ENCODE measurements around the gene SHB. TPM values are rescaled to one million over a fixed set of nuclear protein-coding genes. Genes with fewer than 3 reads are reported as not detected.
A peak's percentile ranks its signal among the peaks of the same experiment; 100 is the strongest.

SHB gene
- polyA plus RNA-seq, 2 of the 4 experiments (the other 2 are of a cell fraction): 15.4 to 22.0 TPM

GRCh38 chr9:38110476-38110875 lies 41.4 kb upstream of the SHB start (continued):
- TF ChIP-seq HOXB5 (CRISPR knock-in tag; IDR thresholded peaks at IDR 0.05) (no peak), CBX2 (IDR thresholded peaks at IDR 0.05; ENCODE audit: borderline replicate concordance, low read depth) (no peak), JUNB (IDR thresholded peaks at IDR 0.05) (no peak)

- Histone ChIP-seq H3K4me3 (no peak overlapping the region), H3K4me1 (no peaks in the 10 kb centered on the region), H3K4me2 (no peak overlapping the region), H3K27ac (no peak overlapping the region), H3K9me3 (peaks cover 11% of the 10 kb centered on the region; the same call in 1 of the 3 replicates)
- no peak for TF ChIP-seq CHD2 (IDR thresholded peaks at IDR 0.05; ENCODE audit: low read length, partially characterized antibody)
- TF ChIP-seq ESRRA (IDR thresholded peaks at IDR 0.05; ENCODE audit: borderline replicate concordance, low read length): no peak
- TF ChIP-seq REST (IDR thresholded peaks at IDR 0.05): no peak
- TF ChIP-seq HDAC2 (IDR thresholded peaks at IDR 0.05): no peak
- no peak for TF ChIP-seq RARB (CRISPR knock-in tag; IDR thresholded peaks at IDR 0.05)
- no peak for TF ChIP-seq EP300 (IDR thresholded peaks at IDR 0.05)
- ATAC-seq (no peak), FAIRE-seq (no peak), DNase-seq (ENCODE audit: low read depth in 1 of 2, low spot score in 1 of 2) (no peak)
- POLR2A ChIA-PET: no interaction called here
- CTCF ChIA-PET: interaction anchor here (1.5 to 3.2 kb wide), 3 partner anchors 10 to 22 kb away, joined by 4 to 24 read pairs (median 4); no protein-coding TSS in a partner anchor
- WGBS (ENCODE audit: missing lambda C conversion rate): 54% methylated on average over 6 of the region's 6 CpGs
Observed at GRCh38 chr9:38109601-38110000, 40.6 kb upstream of the SHB start.

DNA sequence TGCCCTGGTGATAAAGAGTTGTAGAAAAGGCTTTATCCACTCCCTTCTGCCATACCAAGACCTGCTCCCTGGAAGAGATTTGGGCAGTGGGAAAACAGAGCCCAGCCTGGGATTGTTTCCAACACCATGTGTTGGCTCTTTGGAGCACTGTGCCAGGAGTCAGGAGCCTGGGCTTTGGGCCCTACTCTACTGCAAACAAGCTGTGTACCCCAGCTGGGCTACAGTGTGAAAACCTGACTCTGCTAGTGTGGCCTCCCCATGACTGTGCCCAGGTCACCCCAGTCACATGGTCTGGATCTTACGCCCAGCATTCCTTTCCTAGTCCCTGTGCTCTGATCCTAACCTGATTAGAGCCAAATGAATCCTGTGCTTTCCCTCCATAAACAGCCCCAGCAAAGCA lies 39.3 kb upstream of the SHB start:
- CTCF ChIA-PET: interaction anchor here (1.1 to 3.2 kb wide), 4 partner anchors 9 to 51 kb away, joined by 3 to 24 read pairs (median 4); no protein-coding TSS in a partner anchor
- TF ChIP-seq JUN (IDR thresholded peaks at IDR 0.05) (no peak), CBX8 (IDR thresholded peaks at IDR 0.05) (no peak), ATOH8 (CRISPR knock-in tag; IDR thresholded peaks at IDR 0.05; ENCODE audit: low read depth) (no peak), POLR2AphosphoS2 (conservative IDR thresholded peaks at IDR 0.05; ENCODE audit: low read length) (no peak)
- ATAC-seq: 0 out of 6 replicates have a peak, but pooled peaks of 1 of the 2 experiments have one; percentile 19
- WGBS (ENCODE audit: missing lambda C conversion rate): 92% methylated on average over 1 of the region's 1 CpG
- Histone ChIP-seq H3K4me3 (no peak overlapping the region), H3K4me1 (no peaks in the 10 kb centered on the region), H3K9me3 (peaks cover 11% of the 10 kb centered on the region; the same call in 1 of the 3 replicates), H3K27ac (no peak overlapping the region), H3K4me2 (no peak overlapping the region)
- POLR2A ChIA-PET: no interaction called here
- no peak for DNase-seq (ENCODE audit: low read depth in 1 of 2, low spot score in 1 of 2)
- FAIRE-seq: no peak

GRCh38 chr9:38107811-38108304 lies 38.8 kb upstream of the SHB start:
- H3K4me3 ChIP-seq: no peak overlapping the region
- FAIRE-seq: no peak
- 66% methylated on average over 8 of the region's 8 CpGs for WGBS (ENCODE audit: missing lambda C conversion rate)
- ChIA-PET CTCF (interaction anchor here (1.1 to 3.2 kb wide), 3 partner anchors 9 to 52 kb away, joined by 3 to 24 read pairs (median 4); no protein-coding TSS in a partner anchor), POLR2A (no interaction called here)
- H3K9me3 ChIP-seq: peaks cover 11% of the 10 kb centered on the region; the same call in 1 of the 3 replicates
- H3K27ac ChIP-seq: no peak overlapping the region
- H3K4me1 ChIP-seq: no peaks in the 10 kb centered on the region
- no peak overlapping the region for H3K4me2 ChIP-seq
- no peak for DNase-seq (ENCODE audit: low read depth in 1 of 2, low spot score in 1 of 2)
- no peak for ATAC-seq
- TF ChIP-seq HMGXB4 (CRISPR knock-in tag; IDR thresholded peaks at IDR 0.05; ENCODE audit: borderline replicate concordance): no peak
- TF ChIP-seq, protein P1, sequence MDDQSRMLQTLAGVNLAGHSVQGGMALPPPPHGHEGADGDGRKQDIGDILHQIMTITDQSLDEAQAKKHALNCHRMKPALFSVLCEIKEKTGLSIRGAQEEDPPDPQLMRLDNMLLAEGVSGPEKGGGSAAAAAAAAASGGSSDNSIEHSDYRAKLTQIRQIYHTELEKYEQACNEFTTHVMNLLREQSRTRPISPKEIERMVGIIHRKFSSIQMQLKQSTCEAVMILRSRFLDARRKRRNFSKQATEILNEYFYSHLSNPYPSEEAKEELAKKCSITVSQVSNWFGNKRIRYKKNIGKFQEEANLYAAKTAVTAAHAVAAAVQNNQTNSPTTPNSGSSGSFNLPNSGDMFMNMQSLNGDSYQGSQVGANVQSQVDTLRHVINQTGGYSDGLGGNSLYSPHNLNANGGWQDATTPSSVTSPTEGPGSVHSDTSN (IDR thresholded peaks at IDR 0.05): no peak
- TF ChIP-seq, protein P2, sequence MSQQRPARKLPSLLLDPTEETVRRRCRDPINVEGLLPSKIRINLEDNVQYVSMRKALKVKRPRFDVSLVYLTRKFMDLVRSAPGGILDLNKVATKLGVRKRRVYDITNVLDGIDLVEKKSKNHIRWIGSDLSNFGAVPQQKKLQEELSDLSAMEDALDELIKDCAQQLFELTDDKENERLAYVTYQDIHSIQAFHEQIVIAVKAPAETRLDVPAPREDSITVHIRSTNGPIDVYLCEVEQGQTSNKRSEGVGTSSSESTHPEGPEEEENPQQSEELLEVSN (IDR thresholded peaks at IDR 0.05; ENCODE audit: borderline replicate concordance, low read depth): no peak
- no peak for TF ChIP-seq TP53 (CRISPR knock-in tag; IDR thresholded peaks at IDR 0.05)
- no peak for TF ChIP-seq JUN (IDR thresholded peaks at IDR 0.05)
- TF ChIP-seq, protein P3, sequence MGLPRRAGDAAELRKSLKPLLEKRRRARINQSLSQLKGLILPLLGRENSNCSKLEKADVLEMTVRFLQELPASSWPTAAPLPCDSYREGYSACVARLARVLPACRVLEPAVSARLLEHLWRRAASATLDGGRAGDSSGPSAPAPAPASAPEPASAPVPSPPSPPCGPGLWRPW (IDR thresholded peaks at IDR 0.05): no peak
- TF ChIP-seq MAZ (IDR thresholded peaks at IDR 0.05; ENCODE audit: borderline replicate concordance, low read depth, low read length): no peak
- TF ChIP-seq ZC3H11A (IDR thresholded peaks at IDR 0.05): no peak
- no peak for TF ChIP-seq FOSB (CRISPR knock-in tag; IDR thresholded peaks at IDR 0.05)
- TF ChIP-seq RCOR1 (IDR thresholded peaks at IDR 0.05; ENCODE audit: low read depth, low read length): no peak
- no peak for TF ChIP-seq FOXS1 (CRISPR knock-in tag; IDR thresholded peaks at IDR 0.05)
- TF ChIP-seq ESRRA (IDR thresholded peaks at IDR 0.05; ENCODE audit: borderline replicate concordance, low read length): no peak
- no peak for TF ChIP-seq PHF8 (IDR thresholded peaks at IDR 0.05; ENCODE audit: borderline replicate concordance, low read depth)
- TF ChIP-seq HDAC2 (IDR thresholded peaks at IDR 0.05): no peak

Data from A549 (cell line).